GM19455 (cell line): Measurements from ENCODE around the gene HIBADH.

Experiments
- ATAC-seq: cut with Tn5 transposase; IDR thresholded peaks from one replicate; pipeline ENCODE4 v1.9.1; 2021; ENCODE audit not compliant: unreplicated experiment

Gene HIBADH

DNA sequence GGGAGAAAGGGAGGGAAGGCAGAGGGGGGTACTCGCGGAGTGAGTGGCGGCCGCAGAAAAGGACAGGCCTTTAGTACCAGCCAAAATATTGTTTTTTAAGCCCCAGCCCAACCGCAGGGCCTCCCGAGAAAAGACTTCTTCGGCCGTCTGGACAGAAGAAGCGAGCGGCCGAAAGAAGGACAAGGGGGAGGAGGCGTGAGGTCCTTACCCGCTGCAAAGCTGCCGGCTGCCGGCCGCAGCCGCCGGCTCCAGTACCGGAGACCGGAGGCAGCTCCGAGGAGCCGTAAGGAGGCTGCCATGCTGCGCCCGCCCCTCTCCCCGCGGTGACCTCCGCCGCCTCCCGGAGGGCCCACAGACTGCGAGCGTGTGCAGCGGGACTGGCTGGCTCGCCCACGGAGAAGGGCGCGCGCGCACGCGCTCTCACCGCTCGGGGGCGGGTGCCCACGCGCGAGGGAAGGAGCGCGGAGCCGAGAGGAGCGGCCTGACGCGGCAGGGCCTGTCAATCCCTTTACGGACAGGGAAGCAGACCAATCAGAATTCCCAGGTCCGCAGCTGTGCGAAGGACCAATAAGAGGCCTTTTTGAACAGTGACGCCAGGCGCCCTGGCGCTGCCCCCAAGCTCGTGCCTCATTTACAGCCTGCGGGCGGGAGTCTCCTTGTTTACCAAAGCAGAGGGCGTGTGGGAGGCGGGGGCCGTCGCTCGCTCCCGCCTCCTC, at the start of gene HIBADH:
HIBADH (minus strand) TSS at position 394 of the 716 bp plus-strand sequence; CDS start at position 299, 95 bp downstream.
- peak; percentile 100 for ATAC-seq

DNA sequence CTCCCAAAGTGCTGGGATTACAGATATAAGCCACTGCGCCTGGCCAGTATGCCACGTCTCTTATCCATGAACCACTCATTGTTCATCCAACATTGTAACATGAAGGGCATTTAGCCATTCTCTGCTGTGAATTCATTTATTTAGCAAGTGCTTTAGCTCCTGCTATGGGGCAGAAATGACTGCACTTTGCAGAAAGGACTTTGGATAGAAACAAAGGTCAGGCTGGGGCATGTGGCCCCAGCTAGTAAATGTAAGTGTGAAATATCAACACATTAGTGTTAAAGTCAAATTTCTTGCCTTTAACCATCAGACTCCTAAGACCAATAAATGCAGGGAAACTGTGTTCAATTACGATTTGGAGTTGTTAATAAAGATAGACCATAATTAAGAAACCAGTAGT, 49.5 kb upstream of the HIBADH start:
- no peak for ATAC-seq

DNA sequence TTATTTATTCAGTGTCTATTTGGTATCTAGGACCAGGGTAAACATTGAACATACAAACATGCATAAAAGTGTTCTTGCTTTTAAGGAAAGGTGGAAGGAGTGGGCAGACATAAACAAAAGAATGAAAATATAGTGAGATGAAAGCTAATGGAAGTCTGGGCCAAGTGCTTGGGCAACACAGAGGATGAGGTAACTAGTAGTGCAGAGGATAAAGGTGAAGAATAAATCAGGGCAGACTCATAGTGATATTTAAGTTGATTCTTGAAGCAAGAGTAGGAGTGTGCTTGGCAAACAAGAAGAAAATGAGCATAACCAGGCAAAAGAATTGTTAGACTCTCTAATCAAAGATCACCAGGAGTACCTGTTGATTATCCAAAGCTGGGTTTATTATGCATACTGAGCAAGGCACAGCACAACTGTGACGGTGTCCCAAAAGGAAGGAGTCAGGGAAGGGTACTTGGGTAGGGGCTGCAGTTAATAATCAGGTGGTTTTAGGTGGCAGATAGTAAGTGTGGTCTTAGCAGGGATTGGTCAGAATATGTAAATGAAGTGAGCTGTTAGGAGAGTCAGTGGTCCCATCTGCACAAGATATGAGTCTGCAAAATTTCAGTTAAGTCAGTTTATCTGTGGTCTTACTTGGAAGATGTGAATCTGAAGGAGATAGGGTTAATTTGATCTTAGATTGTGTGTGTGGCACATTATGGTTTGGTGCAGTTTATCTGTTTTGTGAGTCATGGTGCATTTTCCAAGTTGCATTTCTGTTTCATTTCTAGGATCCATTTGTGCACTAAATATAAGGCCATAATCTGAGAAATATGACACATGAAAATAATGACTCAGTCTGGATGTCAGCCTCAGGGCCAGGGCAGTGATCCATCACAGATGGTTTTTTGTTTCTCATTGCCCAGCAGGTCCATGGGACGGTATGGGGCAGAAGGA, 46.7 kb upstream of the HIBADH start:
- no peak for ATAC-seq

DNA sequence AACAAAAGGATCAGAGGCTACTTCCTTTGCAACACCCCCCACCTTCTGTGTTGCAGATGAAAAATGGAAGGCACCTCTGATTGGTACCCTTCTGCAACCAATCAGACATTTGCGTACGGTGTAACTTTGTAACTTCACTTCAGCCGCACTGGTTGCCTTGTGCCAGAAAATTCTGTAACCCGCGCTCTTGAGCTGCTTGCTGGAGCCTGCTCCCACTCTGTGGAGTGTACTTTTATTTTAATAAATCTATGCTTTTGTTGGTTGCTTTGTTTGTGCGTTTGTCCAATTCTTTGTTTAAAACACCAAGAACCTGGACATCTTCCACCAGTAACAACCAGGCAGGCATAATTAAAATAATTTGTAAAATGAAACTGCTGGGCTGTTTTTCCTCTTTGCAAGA, 45.8 kb upstream of the HIBADH start:
- ATAC-seq, result no peak

DNA sequence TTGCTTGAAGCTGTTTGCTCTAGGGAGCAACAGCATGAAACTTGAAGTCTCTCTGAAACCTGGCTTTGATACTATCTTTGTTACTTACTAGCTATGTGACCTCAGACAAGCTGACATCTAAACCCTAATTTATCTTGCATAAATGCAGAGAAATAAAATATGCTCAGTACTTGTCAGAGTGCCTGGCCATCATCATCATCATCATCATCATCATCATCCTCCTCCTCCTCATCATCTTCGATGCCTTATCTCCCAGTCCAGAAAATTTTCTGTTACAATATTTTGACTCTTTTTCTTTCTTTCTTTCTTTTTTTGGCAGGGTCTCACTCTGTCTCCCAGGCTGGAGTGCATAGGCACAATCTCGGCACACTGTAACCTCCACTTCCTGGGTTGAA, 42.5 kb upstream of the HIBADH start:
- no peak for ATAC-seq

DNA sequence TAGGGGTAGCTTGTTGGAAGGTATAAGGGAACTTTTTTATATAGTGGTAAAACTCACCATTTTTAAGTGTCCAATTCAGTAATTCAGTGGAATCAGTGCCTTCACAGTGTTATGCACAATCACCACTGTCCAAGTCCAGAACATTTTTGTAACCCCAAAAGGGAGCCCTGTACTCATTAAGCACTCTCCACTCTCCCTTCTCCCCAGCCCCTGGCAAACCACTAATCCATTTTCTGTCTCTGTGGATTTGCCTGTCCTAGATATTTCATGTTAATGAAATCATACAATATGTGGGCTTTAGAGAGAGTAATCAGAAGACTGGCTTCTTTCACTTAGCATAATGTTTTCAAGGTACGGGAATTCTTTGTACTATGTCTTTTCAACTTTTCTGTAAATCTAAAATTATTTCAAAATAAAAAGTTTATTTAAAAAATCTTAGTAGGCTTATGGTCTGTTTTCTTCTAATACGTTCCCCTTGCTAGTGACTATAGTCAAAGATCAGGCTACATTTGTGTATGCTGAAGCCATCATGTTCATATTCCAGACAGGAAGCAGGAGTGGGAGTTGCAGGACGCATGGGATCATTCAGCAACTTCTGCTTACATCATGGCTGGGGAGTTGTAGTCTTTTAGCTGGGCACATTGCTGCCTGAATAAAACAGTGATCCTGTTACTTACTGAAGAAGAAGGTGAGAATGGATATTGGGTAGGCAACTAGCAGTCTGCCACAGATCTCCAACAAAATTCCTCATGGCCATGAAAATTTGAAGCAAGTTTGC, 41.9 kb upstream of the HIBADH start:
- no peak for ATAC-seq

DNA sequence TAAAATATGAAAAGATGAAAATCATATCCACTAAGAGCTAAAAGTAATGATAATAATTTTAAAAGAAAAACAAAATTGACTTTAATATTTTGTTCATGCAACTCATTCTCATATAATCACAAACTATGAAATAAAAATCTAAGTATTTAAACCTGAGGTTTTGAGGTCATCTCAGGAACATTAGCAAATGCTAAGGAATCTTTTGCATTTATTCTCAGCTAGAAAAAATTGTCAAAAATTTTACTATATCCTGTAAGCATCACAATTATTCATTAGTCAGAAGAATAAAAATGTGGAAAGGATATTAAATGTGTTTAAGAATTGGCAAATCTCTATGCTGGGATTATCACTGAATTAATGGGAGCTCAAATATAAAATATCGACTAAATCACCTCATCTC, 40.5 kb upstream of the HIBADH start:
- ATAC-seq, result no peak

DNA sequence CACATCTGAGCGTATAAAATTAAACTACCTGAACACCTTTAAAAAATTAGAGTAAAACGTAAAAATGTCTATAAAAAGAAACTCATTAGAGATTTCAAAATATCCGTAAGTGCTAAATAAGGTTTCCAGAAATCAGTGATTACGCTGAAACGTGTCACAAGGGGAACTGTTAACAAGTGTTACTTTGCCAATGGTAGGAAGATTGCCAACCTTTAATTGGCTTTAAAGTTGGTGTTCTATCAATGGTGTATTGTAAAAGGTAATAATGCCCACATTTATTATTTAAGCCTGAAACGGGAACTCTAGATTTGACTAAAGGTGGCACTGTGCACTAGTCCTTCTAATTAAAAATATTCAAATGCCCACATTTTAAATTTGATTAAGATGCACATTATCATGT, 37.8 kb upstream of the HIBADH start:
- ATAC-seq, result no peak

DNA sequence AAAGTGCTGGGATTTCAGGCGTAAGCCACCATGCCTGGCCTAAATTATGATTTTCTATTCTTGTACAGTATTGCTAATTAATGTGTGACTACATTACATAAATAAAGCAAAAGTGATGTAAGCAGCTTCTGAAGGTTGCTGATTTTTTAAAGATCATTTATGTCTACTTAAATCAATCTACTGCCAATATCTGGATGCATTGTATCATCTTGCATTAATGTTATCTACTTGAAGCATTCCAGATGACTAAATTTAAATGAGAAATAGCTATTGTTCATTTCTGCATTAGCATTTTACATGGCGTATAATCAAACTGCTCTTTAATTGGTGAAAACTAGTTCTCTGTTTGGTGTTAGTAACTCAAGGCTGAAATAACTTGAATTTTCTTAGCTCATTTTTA, 37.1 kb upstream of the HIBADH start:
- ATAC-seq, result no peak

DNA sequence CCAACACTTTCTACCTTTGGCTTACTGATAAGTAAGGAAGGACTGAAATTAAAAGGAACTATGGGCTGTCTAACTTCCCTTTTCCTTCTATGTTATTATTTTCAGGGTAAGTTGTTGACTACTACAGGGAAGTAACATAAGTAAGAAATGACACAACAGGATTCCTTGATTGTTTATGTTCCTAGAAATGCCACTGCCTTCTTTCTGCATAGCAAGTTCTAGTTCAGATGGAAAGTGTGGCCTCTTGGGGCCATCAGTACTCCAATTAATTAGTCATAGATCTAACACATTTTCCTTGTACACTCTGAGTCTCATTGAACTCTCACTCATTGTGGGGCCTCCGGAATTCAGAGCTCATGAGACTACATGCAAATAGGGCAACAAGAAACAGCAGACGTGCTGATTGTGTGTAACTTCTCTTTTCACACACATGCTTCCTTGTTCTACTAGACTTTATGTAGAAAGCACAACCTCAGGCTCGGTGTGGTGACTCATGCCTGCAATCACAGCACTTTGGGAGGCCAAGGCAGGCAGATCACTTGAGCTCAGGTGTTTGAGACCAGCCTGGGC, 35.3 kb upstream of the HIBADH start:
- peak; percentile 73 for ATAC-seq

DNA sequence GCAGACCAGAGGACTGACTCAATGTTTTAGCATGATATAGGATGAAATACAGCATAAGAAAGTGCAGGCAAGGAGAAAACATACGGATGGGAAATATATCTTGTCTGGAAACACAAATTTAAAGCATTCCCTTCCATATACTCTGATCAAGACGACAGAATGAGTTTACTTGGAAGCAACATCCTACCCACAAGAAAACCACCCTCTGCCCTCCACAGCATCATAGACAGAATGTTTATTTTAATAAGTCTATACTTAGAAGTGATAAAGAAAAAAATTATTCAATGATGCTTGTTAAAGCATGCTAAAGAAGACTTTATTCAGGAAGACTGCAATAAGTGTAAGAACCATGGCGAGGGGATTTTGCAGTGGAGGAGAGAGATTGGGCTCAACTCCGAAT, 32.4 kb upstream of the HIBADH start:
- no peak for ATAC-seq

DNA sequence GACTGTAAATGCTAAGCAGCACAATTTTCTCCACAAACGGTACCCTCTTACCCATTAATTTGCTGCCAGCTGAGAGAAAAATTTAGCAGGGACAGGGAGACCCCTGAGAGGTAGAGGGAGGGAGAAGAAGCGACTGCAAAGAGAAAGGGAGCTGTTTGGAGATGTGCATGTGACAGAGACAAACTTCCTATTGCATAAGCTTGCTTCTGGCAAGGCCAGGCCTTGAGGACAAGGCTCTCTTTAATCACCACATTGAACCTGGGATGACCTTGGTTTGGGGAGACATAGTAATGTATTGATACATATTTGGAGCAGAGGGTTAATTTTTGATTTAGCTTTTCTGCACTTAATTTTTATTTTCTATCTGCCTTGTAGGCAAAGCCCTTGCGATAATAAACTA, 31.1 kb upstream of the HIBADH start:
- no peak for ATAC-seq

DNA sequence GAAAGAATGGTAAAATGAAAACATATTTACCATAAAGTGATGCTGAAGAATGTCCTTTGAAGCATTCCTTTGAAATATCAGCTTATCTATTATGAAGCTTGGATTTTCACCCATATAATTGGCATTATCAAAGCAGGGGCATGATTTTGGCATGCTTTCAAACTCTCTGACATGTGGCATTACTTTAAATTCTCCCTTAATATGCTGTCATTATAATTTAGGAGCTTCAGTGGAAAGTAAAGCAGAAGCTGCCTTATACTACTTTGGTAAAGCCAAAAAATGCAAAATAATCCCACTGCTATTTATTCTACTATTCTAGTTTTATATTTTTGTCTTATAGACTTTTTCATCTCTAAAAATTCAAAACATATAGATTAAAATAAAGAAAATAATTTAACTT, 28.0 kb upstream of the HIBADH start:
- no peak for ATAC-seq

DNA sequence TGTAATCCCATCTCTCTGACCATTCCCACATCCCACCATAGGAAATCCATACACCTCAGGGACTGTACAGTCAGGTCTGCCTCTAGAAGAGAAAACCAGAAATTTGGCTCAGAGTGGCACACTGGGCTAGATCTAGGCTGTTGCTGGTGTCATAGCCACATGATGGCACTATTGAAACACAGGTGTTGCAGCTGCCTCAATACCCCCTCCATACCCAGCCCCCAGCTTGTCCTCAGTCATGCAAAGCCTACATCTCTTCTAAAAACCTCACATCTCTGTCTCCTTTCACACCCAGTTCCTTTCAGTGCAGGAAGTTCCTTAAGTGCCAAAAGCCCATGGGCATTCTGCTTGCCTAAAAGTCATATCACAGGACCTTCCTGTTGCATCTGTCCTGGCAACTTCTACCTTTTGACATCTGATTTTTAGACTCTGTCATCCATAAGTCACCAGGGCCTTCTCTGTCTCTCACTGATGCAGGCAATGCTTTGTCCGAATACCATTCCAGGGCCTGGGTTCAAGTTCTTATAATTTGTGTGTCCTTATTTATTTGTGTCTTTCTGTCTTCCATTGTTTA, 27.0 kb upstream of the HIBADH start:
- ATAC-seq, result no peak

DNA sequence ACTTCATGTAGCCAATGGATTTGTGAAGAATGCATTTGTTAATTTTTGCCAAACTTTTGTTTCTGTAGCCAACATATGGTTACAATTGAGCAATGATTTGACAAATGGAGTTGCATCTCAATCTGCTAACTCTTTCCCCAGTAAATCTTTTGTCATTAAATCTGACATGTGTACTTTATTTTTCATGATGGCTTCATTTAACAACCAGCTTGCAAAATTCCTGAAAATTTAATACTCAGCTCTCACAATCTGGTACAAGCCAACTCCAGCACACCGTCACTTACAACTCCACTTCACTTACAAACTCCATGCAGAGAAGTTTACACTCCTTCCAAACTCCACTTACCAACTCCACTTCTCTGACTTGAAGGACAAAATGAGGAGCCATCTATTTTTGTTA, 26.5 kb upstream of the HIBADH start:
- no peak for ATAC-seq

DNA sequence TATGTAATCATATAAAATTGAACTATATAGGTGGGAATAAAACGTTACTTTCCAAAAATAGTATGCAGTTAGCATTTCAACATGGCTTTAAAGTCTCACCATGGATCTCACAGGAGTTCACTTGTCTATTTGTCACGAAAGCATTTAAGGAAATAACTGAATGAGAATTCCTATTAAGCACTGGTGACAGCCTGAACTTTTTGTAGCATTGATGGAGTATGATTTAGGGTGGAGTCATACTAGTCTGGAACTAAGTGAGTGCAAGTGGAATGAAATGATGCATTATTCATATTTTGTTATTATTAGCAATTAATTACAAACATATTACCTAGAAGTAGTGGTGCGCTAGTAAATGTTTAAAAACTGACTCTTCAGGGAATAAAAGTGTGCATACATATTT, 26.0 kb upstream of the HIBADH start:
- no peak for ATAC-seq

DNA sequence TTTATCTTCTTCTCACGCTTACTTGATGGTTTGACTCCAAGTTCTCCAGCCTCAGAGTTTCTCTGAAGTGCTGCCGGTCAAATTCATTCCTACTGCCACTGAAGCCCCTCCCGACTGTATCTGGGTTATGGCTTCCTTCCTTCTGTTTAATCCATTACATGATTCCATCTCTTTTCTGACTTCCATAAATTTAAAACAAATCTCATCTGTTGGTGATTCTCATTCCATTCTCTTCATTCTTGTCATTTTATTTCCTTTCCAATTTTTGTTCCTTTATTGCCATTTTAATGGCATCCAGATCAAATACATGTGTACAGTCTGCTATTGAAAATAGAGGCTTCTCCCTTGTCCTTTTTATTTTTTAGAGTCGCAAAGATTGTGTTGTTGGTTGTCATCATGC, 25.4 kb upstream of the HIBADH start:
- no peak for ATAC-seq

DNA sequence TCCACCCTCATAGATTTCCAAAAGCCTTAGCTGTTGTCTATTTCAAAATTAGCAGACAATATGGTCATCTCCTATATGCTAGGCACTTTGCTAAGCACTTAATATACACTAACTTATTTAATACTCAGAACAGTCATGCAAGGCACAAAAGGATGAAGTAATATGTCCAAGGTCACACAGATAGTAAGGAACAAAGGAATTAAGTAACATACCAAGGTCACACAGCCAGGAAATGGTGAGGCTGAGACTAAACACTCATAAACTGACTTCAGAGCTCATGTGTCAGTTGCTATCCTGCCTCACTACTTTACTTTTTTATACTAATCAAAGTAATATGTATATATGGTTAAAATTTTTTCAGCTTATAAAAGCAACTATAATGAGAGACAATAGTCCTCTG, 23.6 kb upstream of the HIBADH start:
- ATAC-seq, result no peak

DNA sequence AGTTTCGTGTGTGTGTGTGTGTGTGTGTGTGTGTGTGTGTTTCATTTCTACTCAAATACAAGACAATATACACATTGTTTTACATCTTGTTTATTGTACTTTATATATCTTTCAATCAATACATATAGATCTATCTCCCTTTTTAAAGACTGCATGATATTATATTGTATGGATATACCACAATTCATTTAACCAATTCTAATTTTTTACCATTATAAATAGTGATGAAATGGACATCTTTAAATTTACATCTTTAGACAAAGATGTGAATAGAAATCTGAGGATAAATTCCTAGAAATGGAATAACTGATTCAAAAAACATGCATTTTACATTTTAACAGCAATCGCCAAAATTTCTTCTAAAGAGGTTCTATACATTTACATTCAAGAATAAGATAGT, 23.2 kb upstream of the HIBADH start:
- ATAC-seq, result no peak

DNA sequence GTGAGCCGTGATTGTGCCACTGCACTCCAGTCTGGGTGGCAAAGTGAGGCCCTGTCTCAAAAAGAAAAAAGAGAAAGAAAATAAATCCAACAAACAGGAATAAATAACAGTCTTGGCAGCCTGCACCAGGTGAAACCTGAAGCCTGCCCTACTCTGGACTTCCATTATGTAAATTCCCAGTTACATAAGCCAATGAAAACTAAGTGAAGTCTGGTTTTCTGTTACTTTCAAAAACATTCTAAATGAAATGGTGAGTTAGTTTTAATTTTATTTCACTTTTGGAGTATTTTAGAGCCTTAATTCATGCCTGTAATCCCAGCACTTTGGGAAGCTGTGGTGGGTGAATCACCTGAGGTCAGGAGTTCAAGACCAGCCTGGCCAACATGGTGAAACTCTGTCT, 22.5 kb upstream of the HIBADH start:
- ATAC-seq, result no peak

DNA sequence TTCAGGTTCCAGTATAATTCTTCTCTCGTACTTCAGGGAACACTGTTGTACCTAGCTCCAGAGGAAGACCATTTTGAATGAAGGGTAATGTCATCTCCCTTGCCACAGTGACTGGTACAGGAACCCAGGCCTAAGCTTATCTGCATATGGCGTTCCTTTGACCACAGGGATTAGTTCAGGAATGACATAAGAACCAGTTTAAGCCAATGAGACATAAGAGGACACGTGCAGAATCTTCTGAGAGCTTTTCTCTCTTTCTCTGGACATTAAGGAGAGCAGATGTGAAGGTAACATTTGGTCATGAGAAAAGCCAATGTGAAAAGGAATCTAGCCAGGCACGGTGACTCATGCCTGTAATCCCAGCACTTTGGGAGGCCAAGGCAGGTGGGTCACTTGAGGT, 21.8 kb upstream of the HIBADH start:
- ATAC-seq, result no peak
